Effector memory CD8-positive, alpha-beta T cell (primary cell): ENCODE measurements around the gene IREB2.

ENCODE experiments used
- ATAC-seq: fragments of 150-1000 bp; cut with Tn5 transposase; replicated peaks from 2 replicates; pipeline ENCODE4 v1.10.0; 2021; ENCODE audit warnings: mild to moderate bottlenecking, moderate library complexity
- DNase-seq, 3 experiments: peaks; one replicate each; pipeline ENCODE4 v3.0.0; 2021
- H3K27ac Mint-ChIP-seq, 2 donors: one replicate each; pipeline ENCODE4 v1.8.0; 2022; ENCODE audit warnings: mild to moderate bottlenecking in 2 of 2, mixed read lengths in 2 of 2, moderate library complexity in 2 of 2
- H3K27me3 Mint-ChIP-seq, 2 donors: one replicate each; pipeline ENCODE4 v1.8.0; 2022; ENCODE audit warnings: mixed read lengths in 2 of 2
- H3K36me3 Mint-ChIP-seq: one replicate; pipeline ENCODE4 v1.8.0; 2022; ENCODE audit warnings: mild to moderate bottlenecking, moderate library complexity, mixed read lengths; ENCODE audit not compliant: insufficient read depth
- H3K4me1 Mint-ChIP-seq, 2 donors: one replicate each; pipeline ENCODE4 v1.8.0; 2022; ENCODE audit warnings: low read depth in 2 of 2, mixed read lengths in 2 of 2
- H3K4me3 Mint-ChIP-seq, 2 donors: one replicate each; pipeline ENCODE4 v1.8.0; 2022; ENCODE audit warnings: mild to moderate bottlenecking in 2 of 2, mixed read lengths in 2 of 2, moderate library complexity in 2 of 2
- H3K9me3 Mint-ChIP-seq, 2 donors: one replicate each; pipeline ENCODE4 v1.8.0; 2022; ENCODE audit warnings: mixed read lengths in 2 of 2
- total RNA-seq, 9 experiments: gene quantifications; one replicate each; lab custom pipeline; 2026; lab: John Stamatoyannopoulos, UW

IREB2 gene
- total RNA-seq, result 49.9 to 117 (median 91.4) reads per million in 9 experiments

DNA sequence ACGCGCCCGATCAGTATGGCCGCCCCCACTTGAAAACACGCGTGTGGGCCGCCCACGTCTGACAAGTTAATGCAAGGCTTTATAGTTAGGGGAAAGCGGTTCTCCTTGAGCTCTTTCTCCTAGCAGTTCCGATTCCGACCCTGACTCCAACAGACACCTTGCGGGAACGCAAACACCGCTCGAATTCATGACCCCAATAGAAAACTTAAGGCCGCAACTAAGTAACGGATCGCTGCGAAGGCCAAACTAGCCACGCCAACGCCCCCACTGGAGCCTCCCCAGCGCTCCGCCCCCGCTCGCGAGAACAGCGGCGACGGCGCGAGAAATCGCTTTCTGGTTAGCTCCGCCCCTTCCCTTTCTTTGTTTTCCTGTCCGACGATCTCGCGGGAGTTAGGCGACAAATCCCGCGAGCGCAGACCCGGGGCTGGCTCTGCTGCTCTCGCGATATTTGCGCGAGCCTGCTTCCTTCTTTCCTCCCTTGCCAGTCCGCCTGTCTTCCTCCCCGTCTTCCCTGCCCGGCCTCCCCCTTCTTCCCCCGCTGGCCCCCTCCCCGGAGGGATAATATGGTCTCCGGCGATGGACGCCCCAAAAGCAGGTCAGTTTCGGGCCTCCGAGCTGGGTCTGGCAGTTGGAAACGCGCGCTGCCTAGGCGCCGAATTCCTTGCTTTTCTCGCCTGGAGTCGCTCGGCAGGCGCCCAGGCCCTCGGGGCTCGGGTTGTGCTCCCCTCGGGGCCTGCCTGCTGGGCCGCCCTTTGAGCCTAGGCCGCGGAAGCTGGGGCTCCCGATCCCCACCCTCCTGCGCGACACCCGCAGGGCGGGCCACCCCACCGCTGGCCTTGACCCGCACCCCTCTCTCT is at the start of gene IREB2:
Gene IREB2, plus strand, starts transcription at position 455 of the 857 bp plus-strand sequence. Its CDS starts 122 bp downstream, at position 577.
- peaks cover 22 to 45% of the 10 kb centered on the region in 2 donors for H3K4me1 Mint-ChIP-seq
- H3K36me3 Mint-ChIP-seq, result peaks cover 34% of the 10 kb centered on the region
- peak; percentile 87 for ATAC-seq
- H3K4me3 Mint-ChIP-seq, result peak within 1 kb of the TSS; percentile 86 to 99
- H3K9me3 Mint-ChIP-seq, result no peaks in the 10 kb centered on the region
- peak; percentile 97 to 99 (median 98) for DNase-seq
- H3K27ac Mint-ChIP-seq, result peak within 1 kb of the TSS; percentile 85 to 94
- peaks cover 5 to 6% of the 10 kb centered on the region in 2 donors for H3K27me3 Mint-ChIP-seq

GRCh38 chr15:78388865-78389264 is 49.2 kb upstream of the IREB2 start:
- ATAC-seq, result no peak
- no peaks in the 10 kb centered on the region for H3K9me3 Mint-ChIP-seq
- H3K27ac Mint-ChIP-seq, result no peak overlapping the region
- no peak for DNase-seq
- peaks cover 34 to 71% of the 10 kb centered on the region in 2 donors for H3K27me3 Mint-ChIP-seq
- H3K4me3 Mint-ChIP-seq, result no peak overlapping the region
- no peaks in the 10 kb centered on the region for H3K36me3 Mint-ChIP-seq
- no peaks in the 10 kb centered on the region for H3K4me1 Mint-ChIP-seq

- no peaks in the 10 kb centered on the region for H3K36me3 Mint-ChIP-seq
- peaks cover 30 to 71% of the 10 kb centered on the region in 2 donors for H3K27me3 Mint-ChIP-seq
- H3K4me1 Mint-ChIP-seq, result no peaks in the 10 kb centered on the region
- H3K27ac Mint-ChIP-seq, result no peak overlapping the region
- DNase-seq (no peak), ATAC-seq (no peak)
- H3K9me3 Mint-ChIP-seq, result no peaks in the 10 kb centered on the region
- no peak overlapping the region for H3K4me3 Mint-ChIP-seq
These were observed 48.7 kb upstream of the IREB2 start for GRCh38 chr15:78389322-78389721.

GRCh38 chr15:78389738-78390137 is 48.3 kb upstream of the IREB2 start:
- H3K36me3 Mint-ChIP-seq, result no peaks in the 10 kb centered on the region
- DNase-seq, result no peak
- H3K4me1 Mint-ChIP-seq, result no peaks in the 10 kb centered on the region
- no peak overlapping the region for H3K4me3 Mint-ChIP-seq
- no peak for ATAC-seq
- no peaks in the 10 kb centered on the region for H3K9me3 Mint-ChIP-seq
- H3K27me3 Mint-ChIP-seq, result peaks cover 28 to 68% of the 10 kb centered on the region in 2 donors
- no peak overlapping the region for H3K27ac Mint-ChIP-seq

GRCh38 chr15:78390242-78390641 is 47.8 kb upstream of the IREB2 start:
- H3K27ac Mint-ChIP-seq, result no peak overlapping the region
- H3K27me3 Mint-ChIP-seq, result peaks cover 23 to 63% of the 10 kb centered on the region in 2 donors
- ATAC-seq (no peak), DNase-seq (no peak)
- no peak overlapping the region for H3K4me3 Mint-ChIP-seq
- H3K4me1 Mint-ChIP-seq, result no peaks in the 10 kb centered on the region
- no peaks in the 10 kb centered on the region for H3K9me3 Mint-ChIP-seq
- H3K36me3 Mint-ChIP-seq, result no peaks in the 10 kb centered on the region

- no peaks in the 10 kb centered on the region for H3K9me3 Mint-ChIP-seq
- H3K36me3 Mint-ChIP-seq, result no peaks in the 10 kb centered on the region
- no peak overlapping the region for H3K4me3 Mint-ChIP-seq
- H3K27me3 Mint-ChIP-seq, result peaks cover 17 to 57% of the 10 kb centered on the region in 2 donors
- no peak overlapping the region for H3K27ac Mint-ChIP-seq
- H3K4me1 Mint-ChIP-seq, result no peaks in the 10 kb centered on the region
- DNase-seq (no peak), ATAC-seq (no peak)
These were observed 47.2 kb upstream of the IREB2 start for GRCh38 chr15:78390826-78391225.

DNA sequence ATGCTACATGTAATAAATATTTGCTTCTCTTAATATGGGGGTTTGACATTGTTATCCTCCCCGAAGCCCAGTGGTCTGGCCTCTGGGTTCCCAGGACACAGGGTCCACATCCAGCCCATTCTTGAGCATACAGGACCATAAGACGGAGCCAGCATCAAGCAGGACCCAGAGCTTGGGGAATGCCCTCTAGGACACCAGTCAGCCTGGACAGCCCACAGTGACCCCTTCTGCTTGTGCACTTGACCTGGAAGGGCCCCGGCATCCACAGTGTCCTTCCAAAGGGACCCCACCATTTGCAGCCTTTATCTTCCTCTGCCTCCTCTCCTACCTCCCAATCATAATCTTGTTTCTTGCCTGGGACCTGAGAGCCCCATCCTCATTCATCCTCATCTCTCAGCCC is 46.2 kb upstream of the IREB2 start:
- Mint-ChIP-seq H3K9me3 (no peaks in the 10 kb centered on the region), H3K27ac (no peak overlapping the region), H3K27me3 (peaks cover 8 to 47% of the 10 kb centered on the region in 2 donors), H3K4me1 (no peaks in the 10 kb centered on the region), H3K36me3 (no peaks in the 10 kb centered on the region), H3K4me3 (no peak overlapping the region)
- ATAC-seq (no peak), DNase-seq (no peak)

DNA sequence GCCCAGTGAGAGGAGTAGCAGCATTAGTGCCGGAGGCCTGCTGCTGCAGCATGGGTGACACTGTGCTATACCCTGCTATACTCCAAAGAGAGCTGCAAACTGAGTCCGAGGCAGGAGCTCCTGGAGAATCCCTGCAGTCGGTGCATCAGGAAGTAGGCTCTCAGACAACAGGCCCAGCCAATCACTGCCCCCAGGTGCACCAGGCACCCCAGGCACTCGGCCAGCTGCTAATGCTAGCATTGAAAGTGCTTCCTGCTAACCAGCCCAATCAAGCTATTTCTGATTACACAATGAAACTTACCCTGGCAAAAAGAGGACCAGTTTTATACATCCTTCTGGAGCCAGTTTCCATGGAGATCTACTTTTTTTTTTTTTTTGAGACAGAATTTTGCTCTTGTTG is 45.6 kb upstream of the IREB2 start:
- ATAC-seq, result no peak
- H3K4me1 Mint-ChIP-seq, result no peaks in the 10 kb centered on the region
- peaks cover 7 to 45% of the 10 kb centered on the region in 2 donors for H3K27me3 Mint-ChIP-seq
- H3K4me3 Mint-ChIP-seq, result no peak overlapping the region
- DNase-seq, result no peak
- no peak overlapping the region for H3K27ac Mint-ChIP-seq
- no peaks in the 10 kb centered on the region for H3K36me3 Mint-ChIP-seq
- no peaks in the 10 kb centered on the region for H3K9me3 Mint-ChIP-seq

- no peaks in the 10 kb centered on the region for H3K36me3 Mint-ChIP-seq
- H3K27ac Mint-ChIP-seq, result no peak overlapping the region
- no peak overlapping the region for H3K4me3 Mint-ChIP-seq
- H3K9me3 Mint-ChIP-seq, result no peaks in the 10 kb centered on the region
- no peaks in the 10 kb centered on the region for H3K4me1 Mint-ChIP-seq
- ATAC-seq (no peak), DNase-seq (no peak)
- peaks cover 7 to 45% of the 10 kb centered on the region in 2 donors for H3K27me3 Mint-ChIP-seq
These were observed 44.9 kb upstream of the IREB2 start for GRCh38 chr15:78393137-78393536.

GRCh38 chr15:78394026-78394425 is 44.0 kb upstream of the IREB2 start:
- no peak overlapping the region for H3K4me3 Mint-ChIP-seq
- H3K9me3 Mint-ChIP-seq, result no peaks in the 10 kb centered on the region
- peaks cover 7 to 45% of the 10 kb centered on the region in 2 donors for H3K27me3 Mint-ChIP-seq
- no peaks in the 10 kb centered on the region for H3K36me3 Mint-ChIP-seq
- no peaks in the 10 kb centered on the region for H3K4me1 Mint-ChIP-seq
- ATAC-seq, result no peak
- DNase-seq, result no peak
- H3K27ac Mint-ChIP-seq, result no peak overlapping the region

GRCh38 chr15:78394981-78395616 is 42.9 kb upstream of the IREB2 start:
- Mint-ChIP-seq H3K36me3 (peaks cover 3% of the 10 kb centered on the region), H3K4me3 (no peak overlapping the region), H3K9me3 (no peaks in the 10 kb centered on the region), H3K27ac (no peak overlapping the region), H3K4me1 (no peaks in the 10 kb centered on the region), H3K27me3 (peaks cover 2 to 41% of the 10 kb centered on the region in 2 donors)
- ATAC-seq (no peak), DNase-seq (no peak)

- Mint-ChIP-seq H3K4me3 (no peak overlapping the region), H3K27ac (no peak overlapping the region), H3K36me3 (peaks cover 3% of the 10 kb centered on the region), H3K4me1 (no peaks in the 10 kb centered on the region), H3K9me3 (no peaks in the 10 kb centered on the region), H3K27me3 (peaks cover 0 to 29% of the 10 kb centered on the region in 2 donors)
- ATAC-seq, result no peak
- DNase-seq, result no peak
These were observed 41.7 kb upstream of the IREB2 start for GRCh38 chr15:78396186-78396814.

GRCh38 chr15:78396976-78397375 is 41.0 kb upstream of the IREB2 start:
- Mint-ChIP-seq H3K4me3 (no peak overlapping the region), H3K27ac (no peak overlapping the region), H3K4me1 (no peaks in the 10 kb centered on the region), H3K27me3 (peaks cover 6 to 28% of the 10 kb centered on the region in 2 donors), H3K9me3 (no peaks in the 10 kb centered on the region), H3K36me3 (peaks cover 3% of the 10 kb centered on the region)
- DNase-seq, result no peak
- no peak for ATAC-seq
